Stimulated activated naive CD8-positive, alpha-beta T cell treated with anti-CD3 and anti-CD28 coated beads, Interleukin-15, Interleukin-2, amounts not matched to agents 100 ng/mL and 50 ng/mL, for 24 hours (primary cell): ENCODE data around the gene ADAM23.

Experiments
- H3K27ac Mint-ChIP-seq: one replicate; pipeline ENCODE4 v1.8.0; 2021; ENCODE audit warnings: mild to moderate bottlenecking, mixed read lengths
- H3K27me3 Mint-ChIP-seq: one replicate; pipeline ENCODE4 v1.8.0; 2021; ENCODE audit warnings: mixed read lengths
- H3K36me3 Mint-ChIP-seq: one replicate; pipeline ENCODE4 v1.8.0; 2021; ENCODE audit warnings: low read depth, mixed read lengths
- H3K4me1 Mint-ChIP-seq: one replicate; pipeline ENCODE4 v1.8.0; 2021; ENCODE audit warnings: low read depth, mixed read lengths
- H3K4me3 Mint-ChIP-seq: one replicate; pipeline ENCODE4 v1.8.0; 2021; ENCODE audit warnings: mild to moderate bottlenecking, mixed read lengths
- H3K9me3 Mint-ChIP-seq: one replicate; pipeline ENCODE4 v1.8.0; 2021; ENCODE audit warnings: mixed read lengths

Gene ADAM23

GRCh38 chr2:206647985-206648384, 204.7 kb downstream of the ADAM23 start:
- Mint-ChIP-seq H3K4me3 (no peak overlapping the region), H3K27me3 (peaks cover 19% of the 10 kb centered on the region), H3K4me1 (no peaks in the 10 kb centered on the region), H3K27ac (no peak overlapping the region), H3K9me3 (no peaks in the 10 kb centered on the region), H3K36me3 (no peaks in the 10 kb centered on the region)

- peaks cover 8% of the 10 kb centered on the region for H3K9me3 Mint-ChIP-seq
- H3K4me3 Mint-ChIP-seq = no peak overlapping the region
- H3K27ac Mint-ChIP-seq = no peak overlapping the region
- no peaks in the 10 kb centered on the region for H3K4me1 Mint-ChIP-seq
- peaks cover 14% of the 10 kb centered on the region for H3K27me3 Mint-ChIP-seq
- H3K36me3 Mint-ChIP-seq = no peaks in the 10 kb centered on the region
Measured at GRCh38 chr2:206657087-206657486, 213.8 kb downstream of the ADAM23 start.

DNA sequence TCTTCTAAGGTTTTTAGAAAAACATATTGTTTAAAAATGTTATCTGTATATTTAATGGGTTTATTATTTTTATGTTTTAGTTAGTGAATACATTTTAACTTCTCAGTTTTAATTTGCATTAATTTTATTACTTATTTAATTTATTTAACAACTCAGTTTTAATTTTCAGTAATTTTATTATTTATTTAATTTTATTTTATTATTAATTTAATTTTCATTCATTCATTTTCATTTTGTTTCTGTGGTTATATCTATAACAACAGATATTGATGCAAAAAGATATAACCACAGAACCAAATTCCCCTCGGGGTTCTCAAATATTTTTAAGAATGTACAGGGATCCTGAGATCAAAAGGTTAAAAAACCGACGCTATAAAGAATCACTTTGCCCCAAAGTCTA, 221.9 kb downstream of the ADAM23 start:
- H3K27me3 Mint-ChIP-seq = peaks cover 21% of the 10 kb centered on the region
- no peak overlapping the region for H3K27ac Mint-ChIP-seq
- no peak overlapping the region for H3K4me3 Mint-ChIP-seq
- no peaks in the 10 kb centered on the region for H3K9me3 Mint-ChIP-seq
- no peaks in the 10 kb centered on the region for H3K36me3 Mint-ChIP-seq
- H3K4me1 Mint-ChIP-seq = no peaks in the 10 kb centered on the region
